Uterus (tissue), 4 donors: ENCODE results near the gene MICAL3. TPM values are rescaled to one million over a fixed set of nuclear protein-coding genes. Genes with fewer than 3 reads are reported as not detected.
"Not testable (repeated sequence)": the region's sequence is repeated elsewhere in the genome, so short reads cannot be mapped to it uniquely, and the experiment has no call there.

ENCODE experiments used
- DNase-seq, 2 donors: peaks; one replicate each; pipeline ENCODE4 v3.0.0-alpha.2; 2019 to 2020
- H3K27ac ChIP-seq, 2 donors: fragments of 200-600 bp; sonication (generic); 1 replicate in 1 of 2; 2 replicates in 1 of 2; pipeline ENCODE4 v1.5.1; 2016 to 2018
- H3K27me3 ChIP-seq, 2 donors: fragments of 200-600 bp; sonication (generic); one replicate each; pipeline ENCODE4 v1.5.1; 2018 to 2019; ENCODE audit warnings: control low read depth in 1 of 2
- H3K36me3 ChIP-seq, 2 donors: fragments of 200-600 bp; sonication (generic); one replicate each; pipeline ENCODE4 v1.5.1; 2019; ENCODE audit warnings: control low read depth in 1 of 2
- H3K4me1 ChIP-seq, 2 donors: fragments of 200-600 bp; sonication (generic); one replicate each; pipeline ENCODE4 v1.5.1; 2018 to 2019; ENCODE audit warnings: control low read depth in 1 of 2
- H3K4me3 ChIP-seq, 2 donors: fragments of 200-600 bp; sonication (generic); 1 replicate in 1 of 2; 2 replicates in 1 of 2; pipeline ENCODE4 v1.5.1; 2018 to 2019; ENCODE audit warnings: mild to moderate bottlenecking in 1 of 2
- H3K9me3 ChIP-seq, 2 donors: fragments of 200-600 bp; sonication (generic); one replicate each; pipeline ENCODE4 v1.5.1; 2019; ENCODE audit warnings: control low read depth in 1 of 2
- POLR2A ChIP-seq, 2 donors: fragments of 450-650 bp; IDR thresholded peaks; one replicate each; pipeline ENCODE4 v1.6.1; 2016; ENCODE audit warnings: antibody characterized with exemption in 2 of 2, mild to moderate bottlenecking in 1 of 2, moderate library complexity in 1 of 2
- intact Hi-C: fragments of 100-400 bp; cut with DNase I; formaldehyde crosslinking; loops from one replicate; pipeline ENCODE4 v1.15.1; 2023; ENCODE audit warnings: low total_unique reads
- total RNA-seq, 4 donors: library from RNA; depleted of rRNA in 3 of 4; stranded (reverse); fragments of >200 nt in 3 of 4; gene quantifications; one replicate each; pipeline versions ENCODE4 v1.1.0 to v1.2.4, GENCODE V29; 2014 to 2023
- TF ChIP-seq, protein P1 (sequence below), 4 experiments: fragments of 200-600 bp in 2 of 4; fragments of 450-650 bp in 2 of 4; sonication (generic) in 2 of 4; IDR thresholded peaks; one replicate each; pipeline ENCODE4 v1.5.1; 2016 to 2019; ENCODE audit warnings: antibody characterized with exemption in 4 of 4, mild to moderate bottlenecking in 2 of 4, moderate library complexity in 1 of 4
- donor health status: DM: yes; HTN: yes; CAD: no.

The MICAL3 gene
- total RNA-seq, 4 donors from 2014 or later = 13.5 to 167 (median 47.2) TPM

DNA sequence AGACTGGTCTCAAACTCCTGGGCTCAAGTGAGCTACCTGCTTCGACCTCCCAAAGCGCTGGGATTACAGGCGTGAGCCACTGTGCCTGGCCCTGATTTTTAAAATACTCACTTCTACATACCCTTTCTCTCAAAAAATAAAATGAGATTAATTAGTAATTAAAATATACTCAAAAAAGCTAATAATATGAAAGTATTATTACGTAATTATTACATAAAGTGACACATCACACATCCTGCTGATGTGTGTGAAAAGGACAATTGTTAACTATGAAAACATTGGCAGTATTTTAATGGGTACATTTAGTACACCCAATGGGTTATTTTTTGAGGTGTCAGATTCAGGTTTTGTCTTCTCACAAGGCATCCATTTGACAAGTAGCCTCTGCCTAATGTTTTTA, 21.4 kb upstream of the MICAL3 start:
- no peak for DNase-seq
- H3K27ac ChIP-seq = no peak overlapping the region
- intact Hi-C loops = no loop called here
- no peak for TF ChIP-seq POLR2A (IDR thresholded peaks at IDR 0.05)
- TF ChIP-seq, protein P1, sequence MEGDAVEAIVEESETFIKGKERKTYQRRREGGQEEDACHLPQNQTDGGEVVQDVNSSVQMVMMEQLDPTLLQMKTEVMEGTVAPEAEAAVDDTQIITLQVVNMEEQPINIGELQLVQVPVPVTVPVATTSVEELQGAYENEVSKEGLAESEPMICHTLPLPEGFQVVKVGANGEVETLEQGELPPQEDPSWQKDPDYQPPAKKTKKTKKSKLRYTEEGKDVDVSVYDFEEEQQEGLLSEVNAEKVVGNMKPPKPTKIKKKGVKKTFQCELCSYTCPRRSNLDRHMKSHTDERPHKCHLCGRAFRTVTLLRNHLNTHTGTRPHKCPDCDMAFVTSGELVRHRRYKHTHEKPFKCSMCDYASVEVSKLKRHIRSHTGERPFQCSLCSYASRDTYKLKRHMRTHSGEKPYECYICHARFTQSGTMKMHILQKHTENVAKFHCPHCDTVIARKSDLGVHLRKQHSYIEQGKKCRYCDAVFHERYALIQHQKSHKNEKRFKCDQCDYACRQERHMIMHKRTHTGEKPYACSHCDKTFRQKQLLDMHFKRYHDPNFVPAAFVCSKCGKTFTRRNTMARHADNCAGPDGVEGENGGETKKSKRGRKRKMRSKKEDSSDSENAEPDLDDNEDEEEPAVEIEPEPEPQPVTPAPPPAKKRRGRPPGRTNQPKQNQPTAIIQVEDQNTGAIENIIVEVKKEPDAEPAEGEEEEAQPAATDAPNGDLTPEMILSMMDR (IDR thresholded peaks at IDR 0.05) = no peak
- H3K36me3 ChIP-seq = no peaks in the 10 kb centered on the region
- no peak overlapping the region for H3K4me3 ChIP-seq
- H3K4me1 ChIP-seq = no peaks in the 10 kb centered on the region
- no peaks in the 10 kb centered on the region for H3K9me3 ChIP-seq
- no peaks in the 10 kb centered on the region for H3K27me3 ChIP-seq

DNA sequence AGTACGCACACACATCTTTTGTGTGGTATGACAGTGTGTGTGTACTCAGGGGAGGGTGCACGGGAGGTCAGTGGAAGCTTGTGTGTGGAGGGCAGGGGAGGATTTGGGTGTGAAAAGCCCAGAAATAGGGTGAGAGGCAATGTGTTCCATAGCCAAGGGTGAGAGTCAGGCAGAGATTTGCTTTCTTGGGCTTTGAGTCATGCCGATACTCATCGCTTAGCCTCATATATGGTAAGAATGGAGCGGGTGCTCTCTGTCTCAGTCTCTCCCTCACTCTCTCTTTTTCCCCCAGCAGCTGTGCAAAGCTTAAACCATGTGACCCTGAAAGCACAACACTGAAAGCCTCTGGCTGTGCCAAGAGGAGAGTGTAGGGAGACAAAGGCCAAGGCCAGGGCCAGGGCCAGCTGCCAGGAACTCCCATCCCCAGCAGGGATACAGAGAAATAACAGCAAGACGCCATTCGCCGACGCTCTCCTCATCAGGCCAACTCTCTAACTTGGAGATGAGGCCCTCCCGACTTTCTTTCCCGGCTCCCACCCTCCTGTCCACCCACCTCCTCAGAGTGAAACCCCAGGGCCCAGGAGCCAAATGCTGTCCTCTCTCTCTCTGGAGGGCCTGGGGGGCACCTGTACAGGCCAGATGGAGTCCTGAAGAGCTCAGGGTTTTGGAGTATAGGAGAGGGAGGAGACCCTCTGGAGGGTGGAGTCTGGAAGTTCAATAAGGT, 20.3 kb upstream of the MICAL3 start:
- no peaks in the 10 kb centered on the region for H3K27me3 ChIP-seq
- peak in 1 of 2 donors; percentile 41 for DNase-seq
- peak overlapping the region; percentile 51 to 57 for H3K27ac ChIP-seq
- H3K4me1 ChIP-seq = no peaks in the 10 kb centered on the region
- TF ChIP-seq, protein P1 (IDR thresholded peaks at IDR 0.05) = no peak
- TF ChIP-seq POLR2A (IDR thresholded peaks at IDR 0.05) = no peak
- H3K36me3 ChIP-seq = no peaks in the 10 kb centered on the region
- intact Hi-C loops = no loop called here
- H3K4me3 ChIP-seq = no peak overlapping the region
- no peaks in the 10 kb centered on the region for H3K9me3 ChIP-seq

GRCh38 chr22:18042685-18043084, 18.3 kb upstream of the MICAL3 start:
- Histone ChIP-seq H3K27me3 (no peaks in the 10 kb centered on the region), H3K4me3 (no peak overlapping the region), H3K9me3 (no peaks in the 10 kb centered on the region), H3K36me3 (no peaks in the 10 kb centered on the region), H3K4me1 (no peaks in the 10 kb centered on the region), H3K27ac (no peak overlapping the region)
- no peak for DNase-seq
- intact Hi-C loops = no loop called here
- no peak for TF ChIP-seq POLR2A (IDR thresholded peaks at IDR 0.05)
- TF ChIP-seq, protein P1 (IDR thresholded peaks at IDR 0.05) = no peak

GRCh38 chr22:18040898-18041297, 16.5 kb upstream of the MICAL3 start:
- H3K9me3 ChIP-seq, H3K4me3 ChIP-seq, intact Hi-C loops, H3K27me3 ChIP-seq, DNase-seq, H3K4me1 ChIP-seq, H3K36me3 ChIP-seq, H3K27ac ChIP-seq: not testable (repeated sequence)

DNA sequence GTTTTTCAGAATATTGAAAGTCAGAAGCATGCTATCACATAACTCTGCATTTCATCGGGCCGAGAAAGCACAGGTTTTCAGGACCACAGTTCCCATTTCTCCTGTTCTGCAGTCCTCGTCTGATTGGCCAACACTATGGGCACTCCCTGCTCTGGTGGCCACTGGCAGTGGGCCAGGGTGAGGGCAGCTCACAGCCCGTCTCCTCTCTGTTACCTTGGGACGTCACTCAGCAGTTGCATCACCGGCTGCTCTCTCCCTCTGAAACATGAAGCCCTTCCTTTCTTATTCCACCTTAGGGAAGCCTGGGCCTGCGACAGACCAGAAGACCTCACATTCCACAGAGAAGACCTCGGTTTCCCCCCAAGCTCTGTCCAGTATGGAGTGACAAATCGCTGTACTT, 11.4 kb upstream of the MICAL3 start:
- peak overlapping the region; percentile 5 to 22 for H3K27ac ChIP-seq
- H3K36me3 ChIP-seq = no peaks in the 10 kb centered on the region
- TF ChIP-seq POLR2A (IDR thresholded peaks at IDR 0.05) = no peak
- TF ChIP-seq, protein P1 (IDR thresholded peaks at IDR 0.05) = no peak
- H3K4me3 ChIP-seq = no peak overlapping the region
- H3K4me1 ChIP-seq = peaks cover 0 to 4% of the 10 kb centered on the region in 2 donors
- no peak for DNase-seq
- intact Hi-C loops = no loop called here
- no peaks in the 10 kb centered on the region for H3K9me3 ChIP-seq
- H3K27me3 ChIP-seq = no peaks in the 10 kb centered on the region
